OCI-LY7 (cell line): ENCODE measurements around the gene SYNPO2L.
"Not testable (repeated sequence)": the region's sequence is repeated elsewhere in the genome, so short reads cannot be mapped to it uniquely, and the experiment has no call there.

Source experiments
- EZH2phosphoT487 ChIP-seq: fragments of 200-600 bp; sonication (generic); IDR thresholded peaks from 2 replicates; pipeline ENCODE4 v1.6.1; 2018; ENCODE audit warnings: low read depth, borderline replicate concordance, mild to moderate bottlenecking, mixed run types, antibody characterized with exemption, low read length, moderate library complexity, mixed read lengths
- TF ChIP-seq, protein P1 (sequence below): fragments of 200-600 bp; sonication (generic); conservative IDR thresholded peaks from 2 replicates; pipeline ENCODE4 v1.5.1; 2014; ENCODE audit warnings: mild to moderate bottlenecking, antibody characterized with exemption, low read length, moderate library complexity, mixed read lengths

DNA sequence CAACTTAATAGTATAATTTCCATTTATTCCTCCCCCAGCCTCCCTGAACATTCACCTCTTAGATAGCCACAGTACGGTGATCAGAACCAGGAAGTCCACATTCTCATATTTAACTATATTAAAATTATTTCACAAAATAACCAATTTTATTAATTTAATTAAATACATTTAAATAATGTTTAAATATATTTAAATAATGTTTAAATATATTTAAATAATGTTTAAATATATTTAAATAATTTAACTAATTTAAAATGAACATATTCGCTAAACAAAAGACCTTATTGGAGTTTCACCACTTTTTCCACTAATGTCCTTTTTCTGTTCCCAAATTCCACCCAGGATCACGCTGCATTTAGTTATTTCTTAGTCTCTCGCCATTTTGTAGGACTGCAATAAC, 12.5 kb upstream of the SYNPO2L start:
- TF ChIP-seq, protein P1, sequence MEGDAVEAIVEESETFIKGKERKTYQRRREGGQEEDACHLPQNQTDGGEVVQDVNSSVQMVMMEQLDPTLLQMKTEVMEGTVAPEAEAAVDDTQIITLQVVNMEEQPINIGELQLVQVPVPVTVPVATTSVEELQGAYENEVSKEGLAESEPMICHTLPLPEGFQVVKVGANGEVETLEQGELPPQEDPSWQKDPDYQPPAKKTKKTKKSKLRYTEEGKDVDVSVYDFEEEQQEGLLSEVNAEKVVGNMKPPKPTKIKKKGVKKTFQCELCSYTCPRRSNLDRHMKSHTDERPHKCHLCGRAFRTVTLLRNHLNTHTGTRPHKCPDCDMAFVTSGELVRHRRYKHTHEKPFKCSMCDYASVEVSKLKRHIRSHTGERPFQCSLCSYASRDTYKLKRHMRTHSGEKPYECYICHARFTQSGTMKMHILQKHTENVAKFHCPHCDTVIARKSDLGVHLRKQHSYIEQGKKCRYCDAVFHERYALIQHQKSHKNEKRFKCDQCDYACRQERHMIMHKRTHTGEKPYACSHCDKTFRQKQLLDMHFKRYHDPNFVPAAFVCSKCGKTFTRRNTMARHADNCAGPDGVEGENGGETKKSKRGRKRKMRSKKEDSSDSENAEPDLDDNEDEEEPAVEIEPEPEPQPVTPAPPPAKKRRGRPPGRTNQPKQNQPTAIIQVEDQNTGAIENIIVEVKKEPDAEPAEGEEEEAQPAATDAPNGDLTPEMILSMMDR, result not testable (repeated sequence)
- TF ChIP-seq EZH2phosphoT487, result not testable (repeated sequence)
